ENCODE data around the gene DOCK11.
"Not testable (repeated sequence)": the region's sequence is repeated elsewhere in the genome, so short reads cannot be mapped to it uniquely, and the experiment has no call there.

The DOCK11 gene

DNA sequence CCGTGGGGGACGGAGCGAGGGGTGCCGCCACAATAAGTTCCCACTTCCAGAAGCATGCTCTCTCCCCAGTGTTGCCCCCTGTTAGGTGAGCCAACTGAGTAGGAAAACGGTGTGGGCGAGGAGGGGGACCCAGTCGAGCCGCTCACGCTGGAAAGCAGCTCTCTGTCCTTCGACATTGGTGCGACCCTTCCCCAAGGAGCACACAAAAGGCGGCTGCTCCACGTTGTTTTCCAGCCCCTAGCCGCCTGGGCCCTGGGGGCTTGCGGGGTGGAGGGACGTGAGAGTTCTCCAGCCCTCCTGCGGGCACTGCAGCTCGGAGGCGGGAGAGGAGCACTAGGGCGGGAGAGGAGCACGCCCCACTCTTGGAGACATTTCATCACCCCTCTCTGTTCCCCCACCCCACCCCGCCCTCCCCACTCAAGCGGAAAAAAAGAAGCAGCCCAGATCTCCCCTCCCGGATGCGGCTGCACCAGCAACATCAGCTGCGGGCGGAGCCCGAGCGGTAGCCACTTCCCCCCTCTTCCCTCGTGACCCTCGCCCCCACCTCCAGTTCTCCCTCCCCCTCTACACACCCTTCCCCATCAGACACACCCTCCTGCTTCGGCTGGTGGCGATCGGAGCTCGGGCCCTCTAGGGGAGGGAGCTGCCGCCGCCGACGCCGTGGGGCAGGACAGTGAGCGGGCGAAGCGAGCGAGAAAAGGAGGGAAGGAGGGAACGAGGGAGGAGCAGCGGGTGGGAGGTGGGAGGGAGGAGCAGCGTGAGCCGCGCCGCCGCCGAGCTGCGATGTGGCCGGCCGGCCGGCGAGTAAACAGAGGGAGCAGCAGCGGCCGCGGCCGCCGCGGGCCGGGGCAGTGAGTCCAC lies at the start of gene DOCK11:
Gene DOCK11, plus strand, starts transcription at position 755 of the 861 bp plus-strand sequence. CDS start 157 bp downstream, outside the sequence.
- peak; percentile 62 for DNase-seq (ENCODE audit: low read depth)

DNA sequence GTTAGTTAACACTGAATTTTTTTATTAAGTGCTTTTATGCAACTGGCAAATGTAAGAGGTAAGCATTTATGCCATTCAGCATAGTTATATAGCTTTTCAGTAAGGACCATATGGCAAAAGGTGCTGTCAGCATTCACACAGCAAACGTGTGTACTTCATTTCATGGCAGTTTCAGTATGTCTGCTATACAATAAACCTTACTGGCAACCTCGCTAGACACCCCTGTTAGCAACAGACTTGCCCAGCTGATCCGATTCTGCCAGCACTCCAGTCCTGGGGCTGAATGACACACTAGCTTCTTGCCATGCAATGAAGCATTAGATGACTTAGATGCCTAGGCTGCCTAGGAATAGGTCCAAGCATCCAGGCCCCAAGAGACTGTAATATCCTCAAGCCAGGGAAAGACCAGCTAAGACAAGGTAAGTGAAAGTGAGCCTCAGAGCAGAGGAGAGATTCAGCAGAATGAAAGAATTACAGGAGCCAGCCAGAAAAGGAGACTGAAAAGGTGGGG lies 47.3 kb upstream of the DOCK11 start:
- DNase-seq (ENCODE audit: low read depth): no peak

DNA sequence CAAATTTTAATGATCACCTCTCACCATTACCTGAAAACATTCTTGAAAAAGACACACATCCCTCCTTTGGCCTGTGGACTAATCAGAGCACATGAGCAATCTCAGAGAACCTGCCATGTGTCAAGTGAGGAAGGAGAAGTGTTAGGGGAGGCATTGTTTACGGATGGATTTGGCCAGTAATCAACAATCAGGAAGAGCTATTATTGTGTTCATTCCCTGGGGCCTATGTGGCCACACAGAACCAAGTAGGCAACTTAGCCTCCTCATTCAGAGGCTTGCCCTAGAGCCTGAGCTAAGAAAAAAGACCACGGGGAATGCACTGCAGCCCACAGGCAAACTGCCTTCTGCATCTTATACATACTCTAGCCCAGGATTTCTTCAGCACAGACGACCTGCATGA lies 40.6 kb upstream of the DOCK11 start:
- DNase-seq (ENCODE audit: low read depth): no peak

DNA sequence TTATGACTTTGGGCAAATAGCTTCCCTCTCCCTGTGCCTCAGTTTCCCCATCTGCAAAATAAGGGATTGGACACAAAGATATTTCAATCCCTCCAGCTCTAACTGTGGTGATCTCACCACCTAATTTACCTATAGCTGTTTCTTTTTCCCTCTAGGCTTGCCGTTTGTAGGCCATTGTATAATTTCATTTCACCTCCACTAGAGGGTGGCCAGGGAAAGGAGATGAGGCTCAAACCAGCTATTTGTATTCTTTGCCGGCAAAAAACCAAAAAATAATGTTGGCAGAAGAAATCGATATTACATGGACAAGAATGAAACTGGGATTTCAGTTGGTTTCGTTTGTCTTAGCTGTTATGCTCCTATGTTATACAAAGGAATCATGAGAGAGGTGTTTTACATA lies 36.1 kb upstream of the DOCK11 start:
- DNase-seq (ENCODE audit: low read depth): no peak

DNA sequence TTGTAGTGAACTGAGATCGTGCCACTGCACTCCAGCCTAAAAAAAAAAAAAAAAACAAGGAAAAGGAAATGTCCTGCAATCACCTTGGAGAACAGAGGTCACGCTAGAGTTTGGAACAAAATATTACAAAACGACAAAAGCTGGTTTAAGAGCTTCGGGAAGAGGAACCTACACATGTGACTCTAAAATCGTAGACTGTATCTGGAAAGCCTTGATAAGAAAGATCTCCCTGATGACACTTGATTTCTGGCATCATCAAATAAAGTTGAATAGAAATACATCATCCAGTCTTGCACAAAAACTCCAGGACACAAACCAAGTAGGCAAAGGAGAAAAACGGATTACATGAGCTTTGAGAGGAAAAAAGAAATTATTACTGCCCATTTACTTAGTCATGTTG lies 31.1 kb upstream of the DOCK11 start:
- DNase-seq (ENCODE audit: low read depth): no peak

DNA sequence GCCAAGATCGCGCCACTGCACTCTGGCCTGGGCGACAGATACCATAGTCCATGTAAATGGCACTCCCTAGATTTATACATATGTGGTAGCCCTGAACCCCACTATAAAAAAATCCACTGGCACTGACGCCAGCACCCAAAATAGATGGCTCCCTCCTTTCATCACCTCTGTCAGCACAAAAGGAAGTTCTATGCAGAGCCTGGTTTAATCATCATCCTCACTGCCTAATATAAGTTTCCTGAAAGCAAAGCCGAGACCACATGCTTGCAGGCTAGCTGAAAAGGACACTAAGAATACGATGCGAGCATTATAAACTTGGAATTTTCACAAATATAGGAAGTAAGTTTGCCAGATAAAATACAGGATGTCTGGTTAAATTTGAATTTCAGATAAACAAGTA lies 27.5 kb upstream of the DOCK11 start:
- no peak for DNase-seq (ENCODE audit: low read depth)

DNA sequence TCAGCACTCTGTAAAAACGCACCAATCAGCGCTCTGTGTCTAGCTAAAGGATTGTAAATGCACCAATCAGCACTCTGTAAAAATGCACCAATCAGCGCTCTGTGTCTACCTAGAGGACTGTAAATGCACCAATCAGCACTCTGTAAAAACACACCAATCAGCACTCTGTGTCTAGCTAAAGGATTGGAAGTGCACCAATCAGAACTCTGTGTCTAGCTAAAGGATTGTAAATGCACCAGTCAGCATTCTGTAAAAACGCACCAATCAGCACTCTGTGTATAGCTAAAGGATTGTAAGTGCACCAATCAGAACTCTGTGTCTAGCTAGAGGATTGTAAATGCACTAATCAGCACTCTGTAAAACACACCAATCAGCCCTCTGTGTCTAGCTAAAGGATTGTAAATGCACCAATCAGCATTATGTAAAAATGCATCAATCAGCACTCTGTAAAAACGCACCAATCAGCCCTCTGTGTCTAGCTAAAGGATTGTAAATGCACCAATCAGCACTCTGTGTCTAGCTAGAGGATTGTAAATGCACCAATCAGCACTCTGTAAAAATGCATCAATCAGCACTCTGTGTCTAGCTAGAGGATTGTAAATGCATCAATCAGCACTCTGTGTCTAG lies 24.8 kb upstream of the DOCK11 start:
- not testable (repeated sequence) for DNase-seq (ENCODE audit: low read depth)

DNA sequence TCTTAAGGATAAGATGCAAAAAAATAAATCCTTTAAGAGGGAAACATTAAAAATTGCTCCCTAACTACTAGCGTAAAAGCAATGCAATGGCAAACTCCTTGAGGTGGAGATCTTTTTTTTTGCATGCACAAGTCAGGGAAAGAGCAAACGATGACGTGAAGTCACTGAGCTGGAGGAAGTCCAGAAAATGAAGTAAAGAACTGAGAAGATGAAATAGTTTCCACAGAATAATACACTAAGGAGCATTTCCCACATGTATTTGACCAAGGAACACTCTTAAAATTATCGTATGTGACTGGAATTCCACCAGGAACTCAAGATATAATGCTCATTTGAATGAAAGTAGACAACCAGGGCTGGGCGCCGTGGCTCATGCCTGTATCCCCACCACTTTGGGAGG lies 21.0 kb upstream of the DOCK11 start:
- DNase-seq (ENCODE audit: low read depth): no peak

DNA sequence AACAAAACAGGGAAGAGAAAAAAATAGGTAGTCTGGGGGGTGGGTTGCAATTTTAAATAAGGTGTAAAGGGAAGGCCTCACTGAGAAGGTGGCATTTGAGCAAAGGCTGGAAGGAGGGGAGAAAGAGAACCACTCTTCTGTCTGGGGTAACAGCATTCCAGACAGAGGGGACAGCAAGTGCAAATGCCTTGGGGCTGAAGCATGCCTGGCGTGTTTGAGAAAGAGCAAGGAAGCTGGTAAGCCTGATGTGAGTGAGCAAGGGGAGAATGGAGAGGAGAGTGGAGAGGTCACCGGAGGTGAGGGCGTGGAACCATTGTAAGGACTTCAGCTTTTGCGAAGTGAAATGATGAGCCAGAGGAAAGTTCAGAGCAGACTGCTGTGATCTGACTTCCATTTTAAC lies 19.7 kb upstream of the DOCK11 start:
- no peak for DNase-seq (ENCODE audit: low read depth)

DNA sequence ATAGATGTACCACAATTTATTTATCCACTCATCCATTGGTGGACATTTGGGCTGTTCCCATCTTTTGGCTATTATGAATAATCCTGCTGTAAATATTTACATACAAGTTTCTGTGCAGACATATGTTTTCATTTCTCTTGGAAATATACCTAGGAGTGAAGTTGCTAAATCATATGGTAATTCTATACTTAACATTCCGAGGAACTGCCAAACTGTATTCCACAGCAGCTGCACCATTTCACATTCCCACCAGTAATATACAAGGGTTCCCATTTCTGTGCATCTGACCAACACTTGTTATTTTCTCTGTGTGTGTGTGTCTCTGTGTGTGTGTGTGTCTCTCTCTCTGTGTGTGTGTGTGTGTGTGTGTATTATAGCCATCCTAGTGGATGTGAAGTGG lies 15.4 kb upstream of the DOCK11 start:
- no peak for DNase-seq (ENCODE audit: low read depth)

DNA sequence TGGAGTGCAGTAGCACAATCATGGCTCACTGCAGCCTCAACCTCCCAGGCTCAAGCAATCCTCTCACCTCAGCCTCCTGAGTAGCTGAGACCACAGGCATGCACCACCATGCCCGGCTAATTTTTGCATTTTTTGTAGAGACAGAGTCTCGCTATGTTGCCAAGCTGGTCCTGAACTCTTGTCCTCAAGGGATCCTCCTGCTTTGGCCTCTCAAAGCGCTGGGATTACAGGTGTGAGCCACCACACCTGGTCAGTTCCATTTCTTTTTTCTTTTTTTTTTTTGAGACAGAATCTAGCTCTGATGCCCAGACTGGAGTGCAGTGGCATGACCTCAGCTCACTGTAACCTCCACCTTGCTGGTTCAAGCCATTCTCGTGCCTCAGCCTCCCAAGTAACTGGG lies 13.2 kb upstream of the DOCK11 start:
- not testable (repeated sequence) for DNase-seq (ENCODE audit: low read depth)

DNA sequence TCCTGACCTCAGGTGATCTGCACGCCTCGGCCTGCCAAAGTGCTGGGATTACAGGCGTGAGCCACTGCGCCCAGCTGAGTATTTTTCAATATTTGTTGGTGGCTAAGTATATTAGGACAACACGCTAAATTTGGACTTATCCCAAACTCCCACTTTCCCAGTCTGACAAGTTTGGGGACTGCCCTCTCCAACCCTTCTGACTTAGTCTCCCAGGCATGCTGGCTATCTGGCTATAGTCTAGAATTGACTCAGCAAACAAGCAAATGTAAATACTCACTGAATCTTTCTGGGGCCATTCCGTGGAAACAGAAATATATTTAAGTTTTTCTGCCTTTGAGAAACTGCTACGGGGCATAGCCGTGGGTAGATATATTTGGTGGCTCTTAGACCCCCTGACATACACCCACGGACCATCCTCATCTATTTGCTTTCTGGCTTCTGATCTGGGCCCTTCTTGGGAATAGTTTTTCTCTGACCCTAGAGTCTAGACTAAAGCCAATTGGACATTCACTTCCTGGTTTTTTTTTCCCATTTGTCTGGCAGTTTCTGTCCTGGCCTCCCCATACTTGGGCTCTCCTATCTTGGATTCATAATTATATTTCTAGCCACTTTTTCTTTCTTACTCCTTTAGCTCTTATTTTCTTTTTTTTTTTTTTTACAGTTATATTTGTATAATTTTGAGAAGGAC lies 11.3 kb upstream of the DOCK11 start:
- DNase-seq (ENCODE audit: low read depth): no peak

DNA sequence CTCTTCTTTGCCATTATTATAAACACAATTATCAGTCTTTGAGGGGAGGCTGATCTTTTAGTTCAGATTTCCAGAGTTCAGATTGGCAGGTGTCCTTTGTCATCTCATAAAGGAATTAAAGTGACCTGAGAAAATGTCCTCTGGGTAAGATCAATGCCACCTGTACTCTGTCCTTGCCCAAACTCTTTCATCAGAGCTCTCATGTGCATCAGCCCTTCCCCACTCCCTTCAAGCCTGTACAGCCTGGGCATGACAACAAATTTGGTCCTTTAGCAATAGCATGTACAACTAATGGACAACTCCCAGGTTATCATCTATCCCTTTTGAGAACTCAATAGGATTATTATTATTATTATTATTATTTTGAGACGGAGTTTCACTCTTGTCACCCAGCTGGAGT lies 8.9 kb upstream of the DOCK11 start:
- not testable (repeated sequence) for DNase-seq (ENCODE audit: low read depth)

DNA sequence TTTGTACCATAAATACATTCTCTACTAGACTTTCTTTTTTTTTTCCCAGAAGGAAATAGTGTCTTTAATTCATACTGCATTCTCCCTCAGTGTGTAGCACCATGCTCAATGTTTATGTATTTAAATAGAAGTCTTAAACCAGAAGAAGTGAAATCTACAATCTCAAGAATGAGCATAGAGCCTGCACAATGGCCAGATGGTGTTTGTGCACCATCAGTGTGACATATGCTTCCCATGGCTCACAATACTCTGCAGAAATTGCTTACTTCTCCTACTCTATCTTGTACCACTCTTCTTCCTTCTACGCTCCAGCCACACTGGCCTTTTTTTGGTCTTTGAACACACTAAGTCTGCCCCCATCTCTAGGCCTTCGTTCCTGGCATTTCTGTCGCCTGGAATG lies 2.6 kb upstream of the DOCK11 start:
- no peak for DNase-seq (ENCODE audit: low read depth)

DNA sequence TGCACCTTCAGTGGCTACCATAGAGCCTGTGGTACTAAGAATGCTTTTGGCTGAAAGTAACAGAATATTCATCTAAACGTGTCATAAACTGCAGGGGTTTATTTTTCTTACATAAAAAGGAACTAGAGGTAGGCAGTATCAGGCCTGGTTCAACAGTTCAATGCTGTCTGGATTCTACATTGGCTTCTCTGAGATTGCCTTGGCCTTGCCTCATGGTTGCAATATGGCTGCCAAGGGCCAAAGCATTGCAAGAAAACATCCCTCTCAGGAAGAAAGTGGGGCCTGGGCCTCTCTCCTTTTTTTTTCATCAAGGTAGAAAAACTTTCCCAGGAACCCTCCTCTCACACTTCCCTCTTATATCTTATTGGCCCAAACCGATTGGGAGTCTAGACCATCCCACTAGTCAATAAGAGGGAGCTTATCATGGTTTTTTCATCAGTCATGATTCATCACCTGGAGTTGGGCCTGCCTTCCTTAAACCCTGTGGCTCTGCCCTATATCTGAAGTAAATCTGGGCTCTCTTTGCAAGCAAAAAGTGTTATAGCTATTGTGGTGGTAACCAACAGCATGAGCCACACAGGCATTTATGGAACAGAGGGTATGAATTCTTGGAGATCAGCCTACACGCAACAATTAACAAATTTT lies 1.8 kb upstream of the DOCK11 start:
- no peak for DNase-seq (ENCODE audit: low read depth)

DNA sequence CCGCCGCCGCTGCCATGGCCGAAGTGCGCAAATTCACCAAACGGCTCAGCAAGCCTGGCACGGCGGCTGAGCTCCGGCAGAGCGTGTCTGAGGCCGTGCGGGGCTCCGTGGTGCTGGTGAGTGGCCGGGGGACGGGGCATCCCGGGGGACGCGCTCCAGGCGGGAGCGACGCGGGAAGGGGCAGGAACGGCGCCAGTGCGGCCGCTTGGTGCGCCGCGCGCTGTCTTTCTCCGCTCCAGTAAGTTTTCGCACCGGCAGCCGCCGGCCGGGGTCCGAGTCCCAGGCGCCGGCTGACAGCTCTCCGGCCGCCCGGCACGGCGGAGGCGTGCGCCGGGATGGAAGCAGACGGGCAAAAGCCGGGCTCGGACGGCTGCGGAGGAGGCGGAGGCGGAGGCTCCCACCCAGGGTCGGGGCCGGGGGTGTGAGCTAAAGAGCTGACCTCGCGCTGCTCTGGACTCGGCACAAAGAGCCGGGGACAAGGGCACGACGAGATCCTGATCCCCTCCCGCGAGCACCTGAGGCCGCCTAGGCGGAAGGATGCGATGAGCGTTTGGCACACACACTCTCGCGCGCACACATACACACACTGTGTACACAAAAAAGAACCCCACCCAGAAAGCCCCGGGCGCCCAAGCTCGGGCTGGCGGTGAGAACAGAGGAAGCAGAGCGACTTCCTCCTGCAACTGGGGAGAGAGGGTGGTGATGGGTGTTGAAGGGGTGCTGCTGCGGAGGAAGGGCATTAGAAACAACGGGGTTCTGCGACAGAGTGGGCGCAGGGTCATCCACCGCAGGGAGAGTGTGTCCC lies 545 bp downstream of the DOCK11 start:
- DNase-seq (ENCODE audit: low read depth): peak; percentile 61

DNA sequence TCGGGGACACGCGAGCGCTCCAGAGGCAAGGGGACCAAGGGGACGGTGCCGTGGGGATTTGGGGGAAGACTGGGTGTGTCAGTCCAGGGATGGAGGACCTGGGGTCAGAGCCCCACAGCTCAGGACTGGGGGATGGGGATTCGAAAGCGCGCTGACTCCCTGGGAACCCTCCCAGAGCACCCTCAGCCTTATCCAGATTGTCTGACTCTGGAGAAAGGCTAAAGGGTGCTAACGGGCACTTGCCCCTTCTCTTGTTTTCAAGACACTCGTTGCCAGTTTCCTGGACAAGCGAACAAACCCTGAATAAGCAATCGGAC lies 1.1 kb downstream of the DOCK11 start:
- no peak for DNase-seq (ENCODE audit: low read depth)

DNA sequence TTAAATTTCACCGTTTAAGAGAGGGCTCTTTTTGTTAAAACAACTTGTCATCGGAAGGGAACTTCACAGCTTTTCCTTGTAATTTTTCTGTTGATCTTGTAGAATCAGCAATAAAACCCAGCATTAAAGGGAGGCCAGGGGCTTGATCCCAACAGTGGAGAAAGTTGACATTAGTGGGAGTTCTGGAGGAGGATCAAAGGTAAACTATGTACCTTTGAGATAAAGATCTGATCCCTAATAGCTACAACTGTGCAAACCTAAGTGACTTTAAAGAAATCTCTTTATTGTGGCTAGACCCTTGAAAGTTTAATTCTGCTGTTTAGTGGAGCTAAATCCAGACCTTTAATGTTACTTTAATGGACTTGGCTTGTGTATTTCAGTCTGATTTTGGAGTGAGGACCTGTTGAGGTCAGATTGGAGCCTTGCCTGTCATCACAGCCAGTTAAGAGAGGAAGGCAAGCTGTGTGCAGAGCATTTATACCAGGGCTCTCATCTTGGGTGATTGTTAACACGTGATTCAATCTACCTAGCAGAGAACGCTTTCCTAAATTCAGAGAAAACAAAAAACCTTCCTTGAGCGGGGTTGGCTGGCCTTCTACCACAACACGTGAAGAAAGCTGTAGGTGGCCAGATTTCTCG lies 1.7 kb downstream of the DOCK11 start:
- DNase-seq (ENCODE audit: low read depth): peak; percentile 2

DNA sequence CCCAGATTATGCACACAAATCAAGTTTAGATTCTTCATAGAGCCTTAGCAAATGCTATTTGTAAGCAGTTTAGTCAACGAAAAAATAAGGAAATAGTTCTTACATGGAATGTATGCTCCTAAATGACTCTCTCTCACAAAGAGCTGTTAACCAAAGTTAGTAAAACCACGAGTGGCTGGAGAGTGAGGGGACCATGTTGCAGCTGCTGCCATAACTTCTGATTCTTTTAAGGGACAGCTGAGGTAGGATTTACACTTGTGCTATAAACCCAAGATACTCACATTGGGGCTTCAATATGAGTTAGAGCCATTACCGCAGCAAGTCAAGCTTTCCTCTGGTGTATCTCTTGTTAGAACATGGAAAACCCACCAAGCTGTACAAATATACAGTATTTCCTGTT lies 2.7 kb downstream of the DOCK11 start:
- DNase-seq (ENCODE audit: low read depth): no peak

DNA sequence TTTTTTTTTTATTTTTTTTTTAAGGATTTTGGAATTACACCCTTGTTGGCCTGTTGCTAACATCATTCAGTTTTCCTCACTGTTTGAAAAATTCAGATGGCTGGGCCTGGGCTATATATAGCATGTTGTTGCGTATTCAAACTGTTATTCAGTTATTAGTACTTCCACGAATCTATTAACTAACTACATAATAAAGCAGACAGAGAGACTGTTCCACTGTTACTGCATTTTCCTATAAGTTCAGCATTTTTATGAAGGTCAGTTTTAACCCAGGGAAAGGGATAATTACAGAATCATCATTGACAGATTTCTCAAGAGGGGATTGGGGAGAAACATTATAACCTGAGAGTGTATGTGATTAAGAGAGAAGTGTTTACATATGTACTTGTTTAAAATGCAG lies 3.1 kb downstream of the DOCK11 start:
- DNase-seq (ENCODE audit: low read depth): no peak

DNA sequence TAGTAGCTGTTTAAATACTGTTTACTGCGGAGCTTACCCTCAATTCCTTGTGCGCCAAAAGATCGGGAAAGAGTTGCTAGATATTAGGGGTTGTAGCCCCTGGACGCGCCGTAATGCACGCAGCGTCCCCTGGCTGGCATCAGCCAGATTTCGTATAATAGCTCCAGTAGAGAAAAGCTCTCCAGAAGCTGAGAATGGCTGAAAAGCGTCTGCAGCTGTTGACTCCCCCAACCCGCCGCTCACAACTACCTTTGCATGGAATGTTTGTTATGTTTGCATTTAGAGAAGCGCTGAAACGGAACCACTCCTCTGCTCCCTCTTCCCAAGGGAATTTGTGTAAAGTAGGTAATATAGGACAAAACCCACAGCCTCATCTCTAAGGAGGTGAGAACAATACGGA lies 3.7 kb downstream of the DOCK11 start:
- no peak for DNase-seq (ENCODE audit: low read depth)

Measured in activated T-cell treated with anti-CD3 and anti-CD28 coated beads for 1 hour (primary cell).